Gastrocnemius medialis (tissue), 4 donors: Measurements from ENCODE around the gene SGO2.

ENCODE experiments used
- CTCF ChIP-seq, 5 experiments: fragments of 450-650 bp in 3 of 5; fragments of 200-600 bp in 2 of 5; sonication (generic) in 2 of 5; IDR thresholded peaks in 4 of 5; conservative IDR thresholded peaks in 1 of 5; 1 replicate in 4 of 5; 2 replicates in 1 of 5; pipeline ENCODE4 v1.5.1; 2016 to 2019; ENCODE audit warnings: antibody characterized with exemption in 5 of 5, mild to moderate bottlenecking in 3 of 5, moderate library complexity in 3 of 5
- POLR2A ChIP-seq, 2 donors: fragments of 450-650 bp; IDR thresholded peaks; one replicate each; pipeline ENCODE4 v1.6.1; 2017; ENCODE audit warnings: antibody characterized with exemption in 2 of 2, mild to moderate bottlenecking in 2 of 2, moderate library complexity in 2 of 2

- TF ChIP-seq CTCF (IDR thresholded peaks at IDR 0.05 in 4 of 5, conservative IDR thresholded peaks at IDR 0.05 in 1 of 5) = peak in 1 of 5 experiments; percentile 21
- no peak for TF ChIP-seq POLR2A (IDR thresholded peaks at IDR 0.05)
Measured at GRCh38 chr2:200575957-200576356, 50.0 kb downstream of the SGO2 start.
